Activated T-cell treated with anti-CD3 and anti-CD28 coated beads for 48 hours (primary cell): ENCODE data around the gene CHRNA10.

Source experiments
- DNase-seq: peaks from one replicate; pipeline ENCODE4 v3.0.0-alpha.2; 2020; ENCODE audit warnings: low read depth

Gene CHRNA10

DNA sequence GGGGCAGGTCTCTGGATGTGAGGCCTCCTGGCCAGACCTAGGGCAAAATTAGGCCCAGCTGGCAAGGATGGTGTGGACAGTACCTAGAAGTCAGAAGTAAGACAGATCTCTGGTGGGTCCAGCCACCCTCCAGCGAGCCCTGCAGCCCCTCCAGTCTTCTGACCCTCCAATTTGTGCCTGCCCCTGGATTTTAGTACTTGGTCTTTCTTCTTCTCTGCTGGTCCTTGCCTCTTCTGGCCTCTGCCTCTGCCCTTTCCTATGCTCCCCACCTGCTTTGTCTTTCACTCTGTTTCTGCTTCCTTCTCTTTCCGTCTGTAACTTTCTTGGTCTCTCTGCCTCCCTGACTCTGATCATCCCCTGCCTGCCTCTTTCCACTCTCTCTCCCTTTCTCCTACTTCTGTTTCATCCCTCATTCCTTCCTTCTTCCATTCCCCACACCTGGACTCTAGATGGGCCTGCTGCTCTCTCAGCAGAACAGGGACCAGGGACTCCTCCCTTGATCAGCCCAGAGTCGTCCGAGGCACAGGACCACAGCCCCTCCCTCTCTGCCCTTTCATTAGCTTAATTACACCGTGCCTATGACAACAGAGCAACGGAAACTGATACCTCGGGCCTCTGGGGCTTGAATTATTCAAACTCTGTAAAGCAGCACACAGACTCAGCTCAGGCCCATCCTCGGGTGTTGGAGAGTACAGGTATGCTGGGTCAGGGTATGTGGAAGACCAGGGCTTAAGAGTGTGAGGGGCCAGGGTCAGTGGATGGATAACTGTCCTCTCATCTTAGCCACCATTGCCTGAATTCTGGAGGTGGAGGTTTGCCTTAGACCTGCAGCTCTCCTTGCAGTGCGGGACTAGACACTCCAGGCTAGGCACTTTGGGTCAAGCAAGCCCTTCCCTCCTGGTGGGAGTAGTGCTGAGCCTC lies at the start of gene CHRNA10:
CHRNA10 (minus strand) TSS at position 51 of the 921 bp plus-strand sequence. CDS start 72 bp downstream, outside the sequence.
- no peak for DNase-seq

GRCh38 chr11:3712274-3712673 lies 41.1 kb upstream of the CHRNA10 start:
- no peak for DNase-seq

DNA sequence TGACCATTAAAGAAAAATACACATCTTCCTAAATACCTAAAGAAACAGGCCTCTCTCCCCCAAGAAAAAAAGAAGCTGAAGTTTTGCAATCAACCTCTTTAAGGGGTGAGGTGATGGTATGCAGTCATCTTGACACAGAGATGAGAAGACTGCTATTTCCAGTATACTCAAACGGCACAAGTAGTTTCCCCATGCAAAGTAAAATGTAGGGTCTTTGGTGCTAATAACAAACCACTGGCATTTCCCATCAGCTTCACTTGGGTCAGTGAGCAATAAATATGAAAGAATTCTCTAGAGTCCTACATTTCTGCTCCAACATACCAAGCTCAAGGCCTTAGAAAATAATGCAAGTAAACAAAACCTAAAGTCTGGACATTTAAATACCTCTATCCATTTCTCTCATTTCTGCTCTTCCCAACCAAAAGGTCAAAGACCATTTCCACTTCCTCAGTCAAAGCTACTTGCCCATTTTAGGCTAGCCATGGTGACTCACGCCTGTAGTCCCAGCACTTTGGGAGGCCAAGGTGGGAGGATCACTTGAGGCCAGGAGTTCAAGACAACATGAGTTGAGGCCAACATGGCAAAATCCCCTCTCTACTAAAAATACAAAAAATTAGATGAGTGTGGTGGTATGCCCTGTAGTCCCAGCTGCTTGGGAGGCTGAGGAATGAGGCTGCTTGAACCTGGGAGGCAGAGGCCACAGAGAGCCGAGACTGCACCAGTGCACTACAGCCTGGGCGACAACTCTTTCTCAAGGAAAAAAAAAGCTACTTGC lies 39.5 kb upstream of the CHRNA10 start:
- DNase-seq, result no peak

- no peak for DNase-seq
These were observed 38.8 kb upstream of the CHRNA10 start for GRCh38 chr11:3709977-3710376.

GRCh38 chr11:3707176-3707575 lies 36.0 kb upstream of the CHRNA10 start:
- no peak for DNase-seq

- no peak for DNase-seq
These were observed 32.2 kb upstream of the CHRNA10 start for GRCh38 chr11:3703383-3703782.

GRCh38 chr11:3700910-3701309 lies 29.7 kb upstream of the CHRNA10 start:
- no peak for DNase-seq

DNA sequence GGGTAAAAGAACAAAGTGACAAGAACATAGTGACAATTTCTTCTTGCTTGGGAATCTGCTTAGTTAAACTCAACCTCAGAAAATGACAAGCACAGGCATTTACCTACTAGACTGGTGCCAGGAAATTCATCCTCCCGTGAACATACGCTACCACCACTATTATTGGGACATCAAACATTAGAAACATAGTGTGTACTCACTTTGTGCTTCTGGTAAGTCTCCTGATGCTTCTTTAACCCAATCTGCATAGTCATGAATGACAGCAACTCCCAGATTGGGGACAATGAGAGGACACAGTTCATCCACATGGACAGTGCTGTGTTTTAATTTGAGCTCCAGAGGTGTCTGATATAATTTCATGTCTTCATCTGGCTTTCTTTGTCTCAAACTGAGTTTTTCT lies 29.2 kb upstream of the CHRNA10 start:
- DNase-seq, result no peak

DNA sequence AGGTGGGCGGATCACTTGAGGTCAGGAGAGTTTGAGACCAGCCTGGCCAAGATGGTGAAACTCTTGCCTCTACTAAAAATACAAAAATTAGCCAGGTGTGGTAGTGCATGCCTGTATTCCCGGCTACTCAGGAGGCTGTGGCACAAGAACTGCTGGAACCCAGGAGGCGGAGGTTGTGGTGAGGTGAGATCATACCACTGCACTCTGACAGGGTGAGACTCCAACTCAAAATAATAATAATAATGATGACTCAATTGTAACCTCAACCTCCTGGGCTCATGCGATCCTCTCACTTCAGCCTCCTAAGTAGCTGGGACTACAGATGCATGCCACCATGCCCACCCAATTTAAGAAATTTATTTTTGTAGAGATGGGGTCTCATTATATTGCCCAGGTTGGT lies 15.6 kb upstream of the CHRNA10 start:
- DNase-seq, result no peak

DNA sequence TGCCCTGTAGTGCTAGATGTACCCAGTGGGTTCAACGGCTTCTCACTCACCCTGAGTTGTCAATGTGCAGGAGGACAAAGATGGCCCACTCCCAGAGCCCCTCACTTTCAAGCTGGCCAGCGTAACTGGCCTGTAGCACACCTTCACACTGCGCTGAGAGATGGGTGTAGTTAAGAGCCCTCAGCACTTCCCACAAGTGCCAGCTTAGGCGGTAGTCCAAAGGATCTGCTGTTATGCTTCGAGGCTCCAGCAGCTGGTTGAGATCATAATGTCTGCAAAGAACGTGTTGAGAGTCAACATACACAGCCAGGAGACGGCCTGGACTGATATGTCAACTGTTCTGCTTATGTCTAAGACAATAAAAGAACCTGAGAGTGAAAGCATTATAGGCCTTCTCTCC lies 14.7 kb upstream of the CHRNA10 start:
- DNase-seq, result no peak

DNA sequence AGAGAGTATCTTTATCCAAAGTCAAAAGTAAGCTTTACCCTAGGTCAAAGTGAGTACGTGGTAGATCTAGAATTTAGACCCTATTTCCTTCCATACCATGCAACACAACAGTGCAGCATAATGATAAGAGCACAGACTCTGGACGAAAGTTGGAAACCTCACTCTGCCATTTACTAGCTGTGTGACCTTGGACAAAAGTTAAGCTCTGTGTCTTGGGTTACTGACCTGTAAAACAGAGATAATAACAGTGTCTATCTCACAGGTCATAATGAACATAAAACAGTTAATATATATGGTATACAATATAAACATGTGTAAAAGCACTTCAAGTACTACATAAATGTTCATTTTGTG lies 13.6 kb upstream of the CHRNA10 start:
- no peak for DNase-seq

DNA sequence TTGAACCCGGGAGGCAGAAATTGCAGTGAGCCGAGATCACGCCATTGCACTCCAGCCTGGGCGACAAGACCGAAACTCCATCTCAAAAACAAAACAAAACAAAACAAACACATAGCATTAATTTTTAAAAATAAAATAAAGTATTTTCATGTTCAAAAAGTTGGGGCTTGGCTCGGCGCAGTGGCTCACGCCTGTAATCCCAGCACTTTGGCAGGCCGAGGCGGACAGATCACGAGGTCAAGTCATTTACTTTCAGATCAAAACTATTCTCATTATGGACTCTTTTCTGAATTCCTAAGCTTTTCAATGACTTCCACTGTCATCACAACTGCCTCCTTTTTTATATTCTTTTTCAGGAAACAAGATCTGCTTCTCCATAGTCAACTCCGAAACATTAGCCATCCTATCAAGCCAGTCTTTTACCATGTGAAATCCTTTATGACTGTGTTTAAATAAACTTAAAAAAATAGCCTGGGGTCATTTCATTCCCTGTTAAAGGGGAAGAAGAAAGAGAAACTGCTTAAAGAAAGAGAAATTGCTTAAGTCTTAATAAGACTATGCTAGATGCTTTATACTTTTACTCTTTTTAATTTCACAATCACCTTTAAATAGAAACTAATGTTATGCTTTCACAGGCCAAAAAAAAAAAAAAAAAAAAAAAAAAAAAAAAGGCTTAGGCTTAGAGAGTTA lies 13.1 kb upstream of the CHRNA10 start:
- DNase-seq, result no peak

DNA sequence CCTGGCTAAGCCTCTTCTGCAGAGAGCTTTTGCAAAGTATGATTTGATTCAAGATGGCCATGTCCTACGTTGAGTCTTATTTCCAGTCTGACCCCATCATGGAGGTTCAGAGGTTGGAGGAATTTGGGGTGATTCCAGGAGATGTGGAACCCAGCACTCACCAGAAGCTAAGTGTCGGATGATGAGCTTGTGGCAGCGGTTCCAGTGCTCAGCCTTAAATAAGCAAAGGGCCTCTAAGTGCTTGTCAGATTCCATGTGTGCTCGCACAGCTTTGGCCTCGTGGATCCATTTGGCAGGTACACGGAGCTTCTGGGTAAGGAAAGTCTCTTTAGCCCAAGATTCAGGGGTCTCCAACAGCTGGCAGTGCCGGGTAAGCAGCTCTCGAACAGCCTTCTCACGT lies 11.9 kb upstream of the CHRNA10 start:
- DNase-seq, result no peak

DNA sequence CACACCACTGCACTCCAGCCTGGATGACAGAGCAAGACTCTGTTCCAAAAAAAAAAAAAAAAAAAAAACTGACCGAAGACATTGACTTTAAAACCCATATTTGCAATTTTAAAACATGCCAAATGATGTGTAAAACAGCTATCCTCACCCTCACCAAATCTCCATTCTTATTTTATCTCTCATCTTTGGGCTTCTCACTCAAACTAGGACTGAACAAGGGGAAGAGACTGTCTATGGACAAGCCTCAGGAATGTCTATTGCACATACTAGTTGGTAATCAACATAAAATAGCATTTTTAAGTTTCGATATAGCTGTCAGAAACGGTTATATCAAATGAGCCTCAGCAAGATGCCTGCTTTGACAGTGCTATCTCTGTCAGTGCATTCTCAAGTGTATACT lies 7.9 kb upstream of the CHRNA10 start:
- no peak for DNase-seq

DNA sequence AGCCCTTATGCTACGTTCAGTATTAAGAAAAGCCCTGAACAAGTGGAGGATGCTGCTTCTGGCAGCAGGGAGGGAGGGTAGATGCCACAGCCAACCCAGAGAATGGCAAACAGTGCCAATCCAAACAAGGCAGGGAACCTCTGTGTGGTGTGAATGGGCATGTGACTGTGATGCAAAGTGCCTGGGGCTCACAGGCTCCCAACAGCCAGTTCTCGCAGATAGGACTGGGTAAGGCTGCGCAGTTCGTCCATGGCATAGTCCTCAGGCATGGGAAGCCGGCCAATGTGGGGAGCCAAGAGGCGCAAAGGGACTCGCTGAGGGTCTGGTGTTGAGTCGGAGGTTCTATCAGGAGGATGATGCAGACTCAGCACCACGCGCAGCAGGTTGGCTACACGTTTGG lies 4.8 kb upstream of the CHRNA10 start:
- DNase-seq, result no peak

GRCh38 chr11:3674189-3674588 lies 3.0 kb upstream of the CHRNA10 start:
- no peak for DNase-seq

DNA sequence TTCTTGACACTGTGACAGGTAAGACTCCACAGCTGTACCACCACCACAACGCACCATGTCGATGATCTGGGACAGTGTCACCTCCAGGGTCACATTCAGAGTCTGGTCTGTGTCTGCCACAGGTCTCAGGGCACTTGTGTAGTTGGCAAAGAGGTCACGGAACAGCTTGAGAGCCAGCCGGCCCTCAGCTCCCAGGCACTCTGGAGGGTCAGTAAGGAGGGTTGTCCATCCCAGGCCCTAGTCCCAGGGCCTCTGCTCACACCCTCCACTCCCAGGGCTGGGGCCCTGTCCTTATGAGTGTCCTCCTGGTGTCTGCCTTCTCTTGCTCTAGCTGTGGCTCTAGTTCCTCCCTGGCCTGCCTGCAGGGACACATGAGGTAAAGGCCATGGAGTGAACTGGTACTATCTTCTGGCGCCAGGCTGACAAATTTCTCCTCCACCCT lies 1.4 kb downstream of the CHRNA10 start:
- DNase-seq, result no peak

GRCh38 chr11:3669128-3669527 lies 2.1 kb downstream of the CHRNA10 start:
- DNase-seq, result no peak

DNA sequence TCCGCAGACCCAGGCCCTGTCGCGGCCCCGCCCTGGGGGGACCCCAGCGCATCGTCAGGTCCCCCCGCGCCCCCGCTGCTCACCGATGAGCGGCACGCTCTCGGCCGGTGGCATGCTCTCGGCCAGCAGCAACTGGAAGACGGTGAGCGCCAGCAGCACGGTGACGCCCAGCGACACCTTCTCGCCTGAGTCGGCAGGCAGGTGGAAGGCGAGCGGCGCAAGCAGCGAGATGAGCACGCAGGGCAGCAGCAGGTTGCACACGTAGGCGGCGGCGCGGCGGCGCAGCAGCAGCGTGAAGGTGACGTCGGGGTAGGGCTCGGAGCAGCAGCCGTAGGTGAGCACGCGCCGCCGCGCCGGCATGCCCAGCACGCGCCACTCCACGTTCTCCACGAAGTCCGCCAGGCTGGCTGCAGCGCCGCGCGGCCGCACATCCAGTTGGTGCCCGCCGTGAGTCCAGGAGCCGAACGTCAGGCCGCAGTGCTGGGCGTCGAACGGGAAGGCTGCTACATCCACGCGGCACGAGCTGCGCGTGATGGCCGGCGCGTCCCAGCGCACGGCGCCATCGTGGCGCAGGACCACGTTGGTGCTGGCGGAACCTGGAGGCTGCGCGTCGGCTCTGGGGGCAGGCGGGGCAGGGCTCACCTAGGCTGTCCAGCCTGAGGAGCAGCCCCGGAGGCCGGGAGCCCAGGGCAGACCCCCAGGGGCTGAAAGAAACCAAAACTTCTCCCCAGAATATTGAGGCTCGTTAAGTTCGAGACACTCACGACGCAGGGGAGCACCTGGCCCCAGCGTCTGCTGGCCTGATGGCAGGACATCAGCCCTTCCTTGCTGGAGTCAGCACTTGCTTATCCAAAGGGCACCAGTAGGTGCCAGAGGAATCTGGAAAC lies 3.8 kb downstream of the CHRNA10 start:
- no peak for DNase-seq

- DNase-seq, result no peak
These were observed 5.1 kb downstream of the CHRNA10 start for GRCh38 chr11:3666023-3666530.

DNA sequence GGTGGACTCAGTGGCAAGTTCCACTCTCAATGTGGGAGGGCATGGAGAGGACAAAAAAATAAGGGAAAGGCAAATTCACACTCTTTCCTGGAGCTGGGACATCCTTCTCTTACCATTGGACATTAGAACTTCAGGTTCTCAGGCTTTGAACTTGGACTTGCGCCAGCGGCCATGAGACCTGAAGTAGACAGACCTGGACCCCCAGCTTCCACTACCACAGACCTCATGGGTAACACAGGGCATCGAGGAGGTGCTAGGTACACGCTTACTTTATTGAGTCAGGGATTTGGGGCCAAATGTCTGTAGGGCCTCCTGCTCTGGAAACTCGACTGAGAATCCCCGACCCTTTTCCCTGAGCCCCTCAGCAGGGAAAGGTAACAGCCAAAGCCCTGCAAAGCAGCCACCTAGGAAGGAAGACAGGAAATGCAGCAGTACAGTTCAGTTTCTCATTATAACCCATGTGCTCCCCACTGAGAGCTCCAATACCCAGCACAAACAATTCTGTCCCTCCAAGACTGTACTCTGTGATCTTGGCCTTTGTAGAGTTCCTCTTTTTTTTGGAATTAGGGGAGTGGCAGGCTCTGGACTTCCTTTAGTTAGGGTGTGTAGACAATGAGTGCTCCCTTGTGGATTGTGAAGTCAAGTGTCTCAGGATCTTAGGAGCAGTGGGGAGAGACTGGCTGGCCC lies 5.7 kb downstream of the CHRNA10 start:
- DNase-seq, result no peak
